Transverse colon (tissue), 4 donors: Measurements from ENCODE around the gene AOAH. TPM values are rescaled to one million over a fixed set of nuclear protein-coding genes. Genes with fewer than 3 reads are reported as not detected.

ENCODE experiments used
- DNase-seq: peaks from one replicate; pipeline ENCODE4 v3.0.0-alpha.2; 2019
- H3K27ac ChIP-seq, 4 donors: fragments of 200-600 bp; sonication (generic); 2 replicates each; pipeline ENCODE4 v1.5.1; 2016 to 2018; ENCODE audit warnings: inconsistent platforms in 4 of 4
- H3K27me3 ChIP-seq: fragments of 200-600 bp; sonication (generic); 2 replicates; pipeline ENCODE4 v1.5.1; 2017; ENCODE audit warnings: inconsistent platforms
- H3K36me3 ChIP-seq, 4 donors: fragments of 200-600 bp; sonication (generic); 2 replicates each; pipeline ENCODE4 v1.5.1; 2017 to 2019; ENCODE audit warnings: inconsistent platforms in 4 of 4
- H3K4me1 ChIP-seq, 4 donors: fragments of 200-600 bp; sonication (generic); 2 replicates each; pipeline ENCODE4 v1.5.1; 2017 to 2020; ENCODE audit warnings: inconsistent platforms in 4 of 4
- H3K4me3 ChIP-seq, 4 donors: fragments of 200-600 bp; sonication (generic); 1 replicate in 1 of 4; 2 replicates in 3 of 4; pipeline versions ENCODE4 v1.5.1 to v1.6.1; 2017 to 2019; ENCODE audit warnings: inconsistent platforms in 4 of 4
- H3K9me3 ChIP-seq, 2 donors: fragments of 200-600 bp; sonication (generic); 2 replicates each; pipeline ENCODE4 v1.5.1; 2017 to 2019; ENCODE audit warnings: inconsistent platforms in 2 of 2
- EP300 ChIP-seq: sonication (generic); formaldehyde crosslinking; IDR thresholded peaks from one replicate; pipeline ENCODE4 v1.6.1; 2017; ENCODE audit warnings: antibody characterized with exemption, low read depth
- POLR2A ChIP-seq: fragments of 450-650 bp; IDR thresholded peaks from one replicate; pipeline ENCODE4 v1.6.1; 2016; ENCODE audit warnings: antibody characterized with exemption, mild to moderate bottlenecking, moderate library complexity
- POLR2AphosphoS5 ChIP-seq, 3 donors: sonication (generic); formaldehyde crosslinking; IDR thresholded peaks; one replicate each; pipeline ENCODE4 v1.6.1; 2016; ENCODE audit warnings: antibody characterized with exemption in 3 of 3
- WGBS, 2 donors: methylation state at CpG; one replicate each; pipeline ENCODE4 v1.1.5; 2018; ENCODE audit warnings: low coverage in 1 of 2; 5-methylcytosine and 5-hydroxymethylcytosine counted together
- in situ Hi-C, 4 donors: fragments of 200-750 bp; cut with MboI; loops; one replicate each; pipeline versions ENCODE4 v1.15.0 to v1.15.1; 2017; ENCODE audit warnings: low sequenced_read_pairs in 3 of 4, low pct_ligation_motif_present in 1 of 4, low pct_unique_long_range_greater_than_20kb in 1 of 4
- intact Hi-C: fragments of 100-400 bp; cut with DNase I; formaldehyde crosslinking; loops from one replicate; pipeline ENCODE4 v1.15.1; 2023; ENCODE audit warnings: low total_unique reads
- total RNA-seq, 4 donors: library from RNA; depleted of rRNA; stranded (reverse); fragments of >200 nt; gene quantifications; one replicate each; pipeline ENCODE4 v1.1.0, GENCODE V29; 2016
- TF ChIP-seq, protein P1 (sequence below), 5 experiments: fragments of 200-600 bp in 3 of 5; fragments of 450-650 bp in 2 of 5; sonication (generic) in 3 of 5; IDR thresholded peaks; 1 replicate in 2 of 5; 2 replicates in 3 of 5; pipeline ENCODE4 v1.5.1; 2016 to 2017; ENCODE audit warnings: antibody characterized with exemption in 5 of 5, inconsistent platforms in 3 of 5, mild to moderate bottlenecking in 2 of 5, moderate library complexity in 1 of 5

The AOAH gene
- total RNA-seq, 4 donors from 2014 or later: 82.8 to 139 (median 102) TPM

DNA sequence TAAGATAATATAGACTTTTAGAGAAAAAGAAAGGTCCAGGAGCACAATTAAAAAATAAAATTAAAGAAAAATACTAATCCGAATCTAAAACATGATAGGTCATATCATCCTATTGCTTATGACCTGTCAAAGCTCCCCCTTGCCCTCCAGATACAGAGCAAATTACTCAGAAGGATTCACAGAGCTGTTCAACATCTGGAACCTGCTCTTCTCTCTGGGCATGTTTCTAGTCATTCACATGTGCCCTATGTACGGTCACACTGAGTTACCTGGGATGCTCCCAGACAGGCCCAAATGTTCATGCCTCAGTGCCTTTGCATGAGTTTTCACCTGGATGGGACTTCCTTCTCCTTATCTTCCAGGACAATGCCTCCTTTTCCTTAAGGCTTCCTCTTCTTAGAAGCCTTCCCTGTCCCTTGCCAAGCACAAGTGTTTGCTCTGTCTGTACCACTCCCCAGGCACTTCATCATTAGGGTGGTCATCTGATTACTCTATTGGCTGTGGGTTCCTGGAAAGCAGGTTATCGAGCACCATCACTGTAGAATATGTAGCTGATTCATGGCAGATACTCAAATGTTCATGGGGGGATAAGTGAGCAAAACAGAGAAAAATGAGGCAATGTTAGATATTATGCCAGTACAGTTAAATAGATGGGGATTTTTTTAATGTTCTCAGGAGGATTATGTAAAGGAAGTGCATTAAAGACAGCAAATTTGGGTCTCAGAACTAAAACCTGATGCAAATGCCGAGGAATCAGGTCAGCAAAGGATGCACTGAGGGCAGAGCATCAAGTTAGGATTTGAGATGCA, 12.0 kb upstream of the AOAH start:
- H3K27ac ChIP-seq: no peak overlapping the region
- no peak overlapping the region for H3K4me3 ChIP-seq
- TF ChIP-seq, protein P1, sequence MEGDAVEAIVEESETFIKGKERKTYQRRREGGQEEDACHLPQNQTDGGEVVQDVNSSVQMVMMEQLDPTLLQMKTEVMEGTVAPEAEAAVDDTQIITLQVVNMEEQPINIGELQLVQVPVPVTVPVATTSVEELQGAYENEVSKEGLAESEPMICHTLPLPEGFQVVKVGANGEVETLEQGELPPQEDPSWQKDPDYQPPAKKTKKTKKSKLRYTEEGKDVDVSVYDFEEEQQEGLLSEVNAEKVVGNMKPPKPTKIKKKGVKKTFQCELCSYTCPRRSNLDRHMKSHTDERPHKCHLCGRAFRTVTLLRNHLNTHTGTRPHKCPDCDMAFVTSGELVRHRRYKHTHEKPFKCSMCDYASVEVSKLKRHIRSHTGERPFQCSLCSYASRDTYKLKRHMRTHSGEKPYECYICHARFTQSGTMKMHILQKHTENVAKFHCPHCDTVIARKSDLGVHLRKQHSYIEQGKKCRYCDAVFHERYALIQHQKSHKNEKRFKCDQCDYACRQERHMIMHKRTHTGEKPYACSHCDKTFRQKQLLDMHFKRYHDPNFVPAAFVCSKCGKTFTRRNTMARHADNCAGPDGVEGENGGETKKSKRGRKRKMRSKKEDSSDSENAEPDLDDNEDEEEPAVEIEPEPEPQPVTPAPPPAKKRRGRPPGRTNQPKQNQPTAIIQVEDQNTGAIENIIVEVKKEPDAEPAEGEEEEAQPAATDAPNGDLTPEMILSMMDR (IDR thresholded peaks at IDR 0.05): no peak
- TF ChIP-seq POLR2A (no peak), EP300 (no peak), POLR2AphosphoS5 (IDR thresholded peaks at IDR 0.05) (no peak)
- intact Hi-C loops: no loop called here
- no peak for DNase-seq
- 55 to 67% methylated on average over 3 to 4 of the region's 4 CpGs for WGBS, 2 donors
- no peaks in the 10 kb centered on the region for H3K27me3 ChIP-seq
- H3K4me1 ChIP-seq: peaks cover 0 to 17% (median 0%) of the 10 kb centered on the region in 4 donors
- H3K36me3 ChIP-seq: no peaks in the 10 kb centered on the region
- H3K9me3 ChIP-seq: no peaks in the 10 kb centered on the region
- in situ Hi-C loops: no loop called here

DNA sequence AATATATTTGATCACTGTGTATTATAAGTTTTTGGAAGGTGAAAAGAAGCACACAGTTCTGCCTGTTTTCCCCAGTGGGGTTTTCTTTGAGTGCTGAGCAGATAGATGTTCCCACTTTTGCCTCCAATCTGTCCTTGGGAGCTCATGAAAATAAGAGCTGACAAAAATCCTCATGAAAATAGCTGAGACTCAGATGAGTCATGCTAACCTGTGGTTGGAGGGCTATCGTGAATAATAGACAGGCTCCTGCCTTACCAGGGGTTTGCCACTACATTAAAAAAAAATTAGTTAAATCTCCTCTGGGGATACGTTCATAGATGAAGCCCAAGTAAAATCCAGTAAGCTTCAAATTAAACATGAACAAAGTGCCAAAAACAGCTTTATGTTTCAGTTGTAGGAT, 10.9 kb upstream of the AOAH start:
- in situ Hi-C loops (no loop called here), intact Hi-C loops (no loop called here)
- Histone ChIP-seq H3K9me3 (no peaks in the 10 kb centered on the region), H3K36me3 (no peaks in the 10 kb centered on the region), H3K4me3 (no peak overlapping the region), H3K27ac (no peak overlapping the region), H3K4me1 (peaks cover 0 to 17% (median 0%) of the 10 kb centered on the region in 4 donors), H3K27me3 (no peaks in the 10 kb centered on the region)
- 76% methylated on average over 2 of the region's 2 CpGs; no CpG with 5 or more reads in 1 of the 2 donors for WGBS, 2 donors
- DNase-seq: no peak
- TF ChIP-seq POLR2AphosphoS5 (IDR thresholded peaks at IDR 0.05): no peak

DNA sequence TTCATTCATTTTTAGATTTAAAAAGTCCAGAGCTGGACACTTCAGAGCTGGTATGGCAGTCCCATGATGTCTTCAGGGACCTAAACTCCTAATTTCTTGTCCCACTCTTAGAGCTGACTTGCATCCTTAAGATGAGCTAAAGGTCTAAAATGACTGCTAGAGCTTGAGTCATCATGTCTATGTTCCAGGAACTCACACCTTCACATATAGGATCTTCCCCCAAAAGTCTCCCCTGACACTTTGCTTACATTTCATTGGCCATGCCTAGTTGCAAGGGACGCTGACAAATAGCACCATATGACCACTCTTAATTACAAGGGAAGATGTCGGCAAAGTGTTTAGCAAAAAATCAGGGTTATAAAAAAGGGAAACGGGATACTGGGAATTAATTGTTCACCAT, 10.4 kb upstream of the AOAH start:
- H3K4me1 ChIP-seq: peaks cover 0 to 17% (median 0%) of the 10 kb centered on the region in 4 donors
- 80 to 90% methylated on average over 3 of the region's 3 CpGs for WGBS, 2 donors
- no peak for DNase-seq
- no peak overlapping the region for H3K4me3 ChIP-seq
- intact Hi-C loops (no loop called here), in situ Hi-C loops (no loop called here)
- H3K27me3 ChIP-seq: no peaks in the 10 kb centered on the region
- TF ChIP-seq EP300: no peak
- TF ChIP-seq POLR2A: no peak
- TF ChIP-seq POLR2AphosphoS5 (IDR thresholded peaks at IDR 0.05): no peak
- TF ChIP-seq, protein P1 (IDR thresholded peaks at IDR 0.05): no peak
- no peaks in the 10 kb centered on the region for H3K9me3 ChIP-seq
- H3K36me3 ChIP-seq: no peaks in the 10 kb centered on the region
- no peak overlapping the region for H3K27ac ChIP-seq

DNA sequence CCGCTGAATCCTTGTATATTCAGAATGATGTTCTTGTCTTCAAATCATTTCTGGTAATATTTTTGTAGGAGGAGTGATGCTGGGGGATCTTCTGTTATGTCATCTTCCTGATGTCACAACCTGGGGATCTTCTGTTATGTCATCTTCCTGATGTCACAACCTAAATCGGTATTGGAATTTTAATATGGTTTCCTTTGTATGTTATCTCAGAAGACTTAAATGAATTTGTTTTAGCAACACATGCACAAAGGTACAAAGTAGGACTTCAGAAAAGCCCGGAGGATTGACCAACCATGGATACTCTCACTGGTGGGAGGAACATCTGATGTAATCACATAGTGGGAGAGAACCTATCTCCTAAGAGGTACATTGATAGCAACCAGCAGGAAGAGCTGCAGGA, 9.1 kb upstream of the AOAH start:
- TF ChIP-seq POLR2AphosphoS5 (IDR thresholded peaks at IDR 0.05): no peak
- no peak for TF ChIP-seq POLR2A
- 96 to 100% methylated on average over 3 of the region's 3 CpGs for WGBS, 2 donors
- Histone ChIP-seq H3K4me3 (no peak overlapping the region), H3K4me1 (peaks cover 0 to 17% (median 0%) of the 10 kb centered on the region in 4 donors), H3K27me3 (no peaks in the 10 kb centered on the region), H3K36me3 (no peaks in the 10 kb centered on the region), H3K9me3 (no peaks in the 10 kb centered on the region), H3K27ac (no peak overlapping the region)
- in situ Hi-C loops: no loop called here
- DNase-seq: no peak
- intact Hi-C loops: no loop called here

DNA sequence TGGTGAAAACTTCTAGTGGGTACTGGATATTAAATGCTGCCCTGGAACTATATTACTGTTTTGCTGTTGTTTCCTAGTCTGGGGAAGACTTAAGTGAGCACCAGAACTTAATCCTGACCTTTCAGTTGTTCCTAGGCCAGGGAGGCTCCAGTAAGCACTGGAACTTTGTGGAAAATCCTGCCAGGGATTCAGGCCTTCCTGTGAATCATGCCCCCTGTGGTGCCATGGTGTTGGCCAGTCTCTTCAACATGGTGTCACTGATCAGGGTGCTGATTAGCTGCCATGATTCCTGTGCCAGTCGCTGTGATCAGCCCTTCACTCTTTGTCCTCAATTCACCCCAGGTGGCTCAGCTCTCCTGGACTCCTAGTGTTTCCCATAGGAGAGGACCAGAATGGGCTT, 8.5 kb upstream of the AOAH start:
- no peak overlapping the region for H3K4me3 ChIP-seq
- intact Hi-C loops: no loop called here
- no peaks in the 10 kb centered on the region for H3K36me3 ChIP-seq
- peaks cover 0 to 17% (median 0%) of the 10 kb centered on the region in 4 donors for H3K4me1 ChIP-seq
- TF ChIP-seq EP300: no peak
- TF ChIP-seq POLR2A: no peak
- TF ChIP-seq, protein P1 (IDR thresholded peaks at IDR 0.05): no peak
- TF ChIP-seq POLR2AphosphoS5 (IDR thresholded peaks at IDR 0.05): no peak
- H3K27me3 ChIP-seq: no peaks in the 10 kb centered on the region
- in situ Hi-C loops: no loop called here
- no peak for DNase-seq
- H3K27ac ChIP-seq: no peak overlapping the region
- whole genome bisulfite sequencing, 2 donors: 67% methylated on average over 1 of the region's 1 CpG; no CpG with 5 or more reads in 1 of the 2 donors
- H3K9me3 ChIP-seq: no peaks in the 10 kb centered on the region
